Measurements from ENCODE around the gene MED25.
"Not testable (repeated sequence)": the region's sequence is repeated elsewhere in the genome, so short reads cannot be mapped to it uniquely, and the experiment has no call there.

Gene MED25

DNA sequence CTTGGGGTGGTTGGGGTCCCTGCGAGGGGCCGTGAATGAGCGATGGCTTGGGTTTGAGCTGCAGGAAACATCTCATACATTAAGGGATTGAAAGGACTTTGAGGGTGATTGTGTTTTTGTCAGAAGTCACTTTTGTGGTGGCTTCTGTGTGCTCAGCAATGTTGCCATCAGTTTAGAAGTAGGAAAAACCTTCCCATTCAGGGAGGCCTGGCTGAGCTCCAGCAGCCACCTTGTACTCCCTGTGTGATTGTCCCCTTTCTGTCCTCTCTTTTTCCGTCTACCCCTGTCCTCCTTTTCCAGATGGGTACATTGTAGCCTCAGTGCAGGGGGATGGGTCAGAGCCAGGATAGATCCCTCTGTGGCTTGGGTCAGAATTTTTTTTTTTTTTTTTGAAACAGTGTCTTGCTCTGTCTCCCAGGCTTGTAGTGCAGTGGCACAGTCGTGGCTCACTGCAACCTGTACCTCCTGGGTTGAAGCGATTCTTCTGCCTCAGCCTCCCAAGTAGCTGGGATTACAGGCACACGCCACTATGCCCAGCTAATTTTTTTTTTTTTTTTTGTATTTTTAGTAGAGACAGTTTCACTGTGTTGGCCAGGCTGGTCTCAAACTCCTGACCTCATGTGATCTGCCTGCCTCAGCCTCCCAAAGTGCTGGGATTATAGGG lies 1.5 kb downstream of the MED25 start:
- not testable (repeated sequence) for DNase-seq

DNA sequence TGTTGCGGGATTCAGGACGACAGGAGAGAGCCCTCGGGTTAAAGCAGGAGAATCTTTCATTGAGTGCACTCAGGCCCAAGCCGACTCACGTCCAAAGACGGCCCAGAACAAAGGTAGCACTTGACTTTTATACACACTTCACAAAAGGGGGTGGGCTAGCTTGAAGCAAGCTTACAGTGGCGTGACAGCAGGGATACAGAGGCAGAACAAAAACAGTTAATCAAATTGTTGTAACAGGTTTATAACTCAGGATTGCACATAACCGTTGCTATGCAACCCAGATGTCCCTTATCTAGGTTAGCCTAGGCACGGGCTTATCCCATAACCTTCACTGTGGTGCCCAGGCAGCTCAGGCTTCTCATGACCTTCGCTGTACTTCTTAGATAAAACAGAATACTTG lies 2.0 kb downstream of the MED25 start:
- no peak for DNase-seq

DNA sequence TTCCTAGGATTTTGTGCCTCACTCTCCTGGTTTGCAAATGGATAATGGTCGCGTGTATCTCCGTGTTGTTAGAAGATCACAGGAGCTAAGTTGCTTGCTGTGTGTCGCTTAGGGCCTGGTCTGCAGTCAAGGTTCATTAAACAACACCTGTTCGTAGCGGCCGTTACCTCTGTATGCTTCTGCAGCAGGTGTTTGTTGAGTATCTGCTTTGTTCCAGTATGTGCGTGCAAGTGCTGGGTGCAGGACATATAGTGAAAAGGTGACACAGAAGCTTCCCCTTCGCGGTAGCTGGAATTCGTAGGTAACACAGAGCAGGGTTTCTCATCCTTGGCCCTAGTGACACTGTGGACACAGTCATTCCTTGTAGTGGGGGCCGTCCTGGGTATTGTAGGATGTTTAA lies 5.4 kb downstream of the MED25 start:
- DNase-seq: peak; percentile 81

DNA sequence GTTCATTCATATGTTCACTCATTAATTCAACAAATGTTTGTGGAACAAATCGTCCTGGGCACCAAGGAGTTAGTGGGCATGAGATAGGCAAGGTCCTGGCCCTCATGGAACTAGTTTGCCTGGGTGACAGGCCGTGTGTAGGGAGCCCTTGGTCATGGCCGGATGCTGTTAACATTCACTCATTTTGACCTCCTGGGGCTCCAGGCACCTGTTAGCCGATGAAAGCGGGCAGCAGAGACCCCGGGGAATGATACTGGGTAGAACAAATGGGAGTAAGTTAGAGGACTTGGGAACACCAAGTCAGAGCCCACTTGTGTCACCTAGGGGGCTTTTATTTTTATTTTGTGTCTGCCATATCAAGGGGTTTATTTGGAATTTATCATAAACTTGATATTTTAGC lies 6.6 kb downstream of the MED25 start:
- no peak for DNase-seq

DNA sequence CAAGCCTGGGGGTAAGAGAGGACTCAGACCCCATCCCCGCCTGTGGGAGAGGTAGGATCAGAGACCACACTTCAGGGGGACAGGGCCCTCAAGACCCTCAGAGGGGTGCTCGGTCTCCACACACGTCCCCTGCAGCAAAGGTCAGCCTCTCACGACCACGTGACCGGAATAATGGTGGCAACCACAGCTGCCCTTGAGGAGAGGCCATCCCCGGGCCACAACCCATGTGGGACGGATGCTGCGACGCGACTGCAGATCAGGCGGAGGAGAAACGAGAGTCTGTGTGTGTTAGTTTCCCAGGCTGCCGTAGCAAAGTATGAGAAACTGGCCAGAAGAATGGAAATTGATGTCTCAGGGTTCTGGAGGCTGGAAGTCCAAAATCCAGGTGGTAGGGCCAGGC lies 8.9 kb downstream of the MED25 start:
- DNase-seq: no peak

DNA sequence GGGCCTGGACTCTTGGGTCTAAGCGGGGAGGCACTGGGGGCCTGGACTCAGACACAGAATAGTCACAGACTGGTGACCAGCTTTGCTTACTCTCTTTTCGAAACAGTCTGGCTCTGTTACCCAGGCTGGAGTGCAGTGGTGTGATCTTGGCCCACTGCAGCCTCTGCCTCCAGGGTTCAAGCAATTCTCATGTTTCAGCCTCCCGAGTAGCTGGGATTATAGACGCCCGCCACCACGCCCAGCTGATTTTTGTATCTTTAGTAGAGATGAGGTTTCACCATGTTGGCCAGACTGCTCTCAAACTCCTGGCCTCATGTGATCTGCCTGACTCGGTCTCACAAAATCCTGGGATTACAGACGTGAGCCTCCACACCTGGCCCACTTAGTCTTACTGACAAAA lies 11.1 kb downstream of the MED25 start:
- no peak for DNase-seq

DNA sequence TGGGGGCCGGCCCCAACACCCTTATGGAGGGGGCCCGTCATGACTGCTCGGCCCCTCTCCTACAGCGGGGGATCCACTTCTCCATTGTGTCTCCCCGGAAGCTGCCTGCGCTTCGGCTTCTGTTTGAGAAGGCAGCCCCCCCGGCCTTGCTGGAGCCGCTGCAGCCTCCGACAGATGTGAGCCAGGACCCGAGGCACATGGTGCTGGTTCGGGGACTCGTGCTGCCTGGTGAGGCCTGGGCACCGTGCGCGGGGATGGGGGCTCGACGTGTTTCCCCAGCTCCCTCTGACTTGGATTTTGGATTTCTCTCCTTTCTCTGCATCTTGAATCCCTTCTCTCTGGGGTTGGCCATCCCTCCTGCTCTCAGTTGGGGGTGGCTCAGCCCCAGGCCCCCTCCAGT lies 11.6 kb downstream of the MED25 start:
- no peak for DNase-seq

DNA sequence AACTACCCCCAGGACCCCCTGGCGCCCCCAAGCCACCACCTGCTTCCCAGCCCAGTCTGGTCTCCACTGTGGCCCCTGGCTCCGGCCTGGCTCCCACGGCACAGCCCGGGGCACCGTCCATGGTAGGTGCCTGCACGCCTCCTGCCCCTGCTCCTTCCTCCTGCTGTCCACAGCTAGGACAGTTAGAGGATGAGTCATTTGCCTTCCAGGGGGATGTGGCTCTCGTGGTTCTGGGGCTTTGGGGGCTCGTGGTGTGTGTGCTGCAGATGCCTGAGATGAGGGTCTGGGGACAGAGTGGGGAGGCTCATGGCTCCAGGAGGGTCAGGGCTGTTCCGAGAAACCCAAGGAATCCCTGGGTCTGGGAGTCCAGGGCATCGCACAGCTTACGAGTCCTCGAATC lies 12.7 kb downstream of the MED25 start:
- no peak for DNase-seq

DNA sequence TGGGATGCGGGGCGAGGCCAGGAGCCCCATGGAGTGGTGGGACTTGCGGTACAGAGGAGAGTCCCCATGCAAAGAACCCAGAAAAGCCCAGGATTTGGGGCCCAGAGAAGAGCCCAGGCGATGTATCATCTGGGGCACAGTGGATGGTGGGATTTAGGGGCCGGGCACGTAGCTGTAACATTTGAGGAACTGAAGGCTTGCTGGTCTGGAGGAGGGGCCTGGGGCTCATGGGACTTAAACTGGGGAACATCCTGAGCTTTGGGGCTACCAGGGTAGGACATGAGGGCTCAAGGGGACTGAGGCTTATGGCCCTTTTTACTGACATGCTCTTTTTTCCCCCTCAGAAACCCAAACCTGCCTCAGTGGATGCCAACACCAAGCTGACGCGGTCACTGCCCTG lies 13.5 kb downstream of the MED25 start:
- no peak for DNase-seq

DNA sequence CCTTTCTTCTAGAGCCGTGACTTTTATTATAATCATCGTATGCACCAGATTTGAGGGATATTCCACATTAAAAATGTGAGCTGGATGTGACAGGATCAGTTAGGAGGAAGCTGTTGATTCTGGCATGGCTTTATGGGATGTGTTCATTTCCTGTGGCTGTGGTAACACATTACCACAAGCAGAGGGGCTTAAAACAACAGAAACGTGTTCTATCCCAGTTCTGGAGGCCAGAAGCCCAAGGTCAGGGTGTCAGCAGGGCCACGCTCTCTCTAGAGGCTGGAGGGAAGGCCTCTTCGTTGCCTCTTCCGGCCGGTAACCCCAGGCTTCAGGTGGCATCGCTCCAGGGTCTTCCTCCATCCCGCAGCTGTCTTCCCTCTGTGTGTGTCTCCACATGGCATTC lies 14.5 kb downstream of the MED25 start:
- DNase-seq: no peak

DNA sequence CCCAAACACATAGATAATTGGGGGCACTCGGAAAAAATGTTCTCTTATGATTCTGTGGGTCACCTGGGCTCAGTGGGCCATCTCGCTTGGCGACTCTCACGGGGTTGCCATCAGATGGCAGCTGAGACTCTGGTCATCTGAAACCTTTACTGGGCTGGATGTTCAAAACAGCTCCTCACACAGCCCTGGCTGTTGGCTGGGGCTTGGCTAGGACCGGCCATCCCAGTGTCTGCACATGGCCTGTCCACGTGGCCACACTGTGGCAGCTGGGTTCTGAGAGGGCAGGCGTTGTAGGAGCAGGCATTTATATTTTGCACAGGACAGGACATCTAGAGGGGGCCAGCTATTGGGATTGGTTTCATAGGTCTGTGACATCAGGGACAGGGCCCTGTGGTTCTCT lies 15.5 kb downstream of the MED25 start:
- DNase-seq: no peak

DNA sequence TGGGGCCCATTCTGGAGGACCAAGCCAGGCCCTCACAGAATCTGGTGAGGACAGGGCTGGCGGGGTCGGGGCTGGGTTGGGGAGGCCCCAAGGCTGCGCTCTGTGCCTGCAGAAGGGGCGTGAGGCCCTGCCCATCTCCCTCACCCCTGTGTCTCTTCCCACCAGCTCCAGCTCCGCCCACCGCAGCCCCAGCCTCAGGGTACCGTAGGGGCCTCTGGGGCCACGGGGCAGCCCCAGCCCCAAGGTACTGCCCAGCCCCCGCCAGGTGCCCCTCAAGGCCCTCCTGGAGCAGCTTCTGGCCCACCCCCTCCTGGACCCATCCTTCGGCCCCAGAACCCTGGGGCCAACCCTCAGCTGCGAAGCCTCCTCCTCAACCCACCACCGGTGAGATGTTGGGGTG lies 17.5 kb downstream of the MED25 start:
- no peak for DNase-seq

DNA sequence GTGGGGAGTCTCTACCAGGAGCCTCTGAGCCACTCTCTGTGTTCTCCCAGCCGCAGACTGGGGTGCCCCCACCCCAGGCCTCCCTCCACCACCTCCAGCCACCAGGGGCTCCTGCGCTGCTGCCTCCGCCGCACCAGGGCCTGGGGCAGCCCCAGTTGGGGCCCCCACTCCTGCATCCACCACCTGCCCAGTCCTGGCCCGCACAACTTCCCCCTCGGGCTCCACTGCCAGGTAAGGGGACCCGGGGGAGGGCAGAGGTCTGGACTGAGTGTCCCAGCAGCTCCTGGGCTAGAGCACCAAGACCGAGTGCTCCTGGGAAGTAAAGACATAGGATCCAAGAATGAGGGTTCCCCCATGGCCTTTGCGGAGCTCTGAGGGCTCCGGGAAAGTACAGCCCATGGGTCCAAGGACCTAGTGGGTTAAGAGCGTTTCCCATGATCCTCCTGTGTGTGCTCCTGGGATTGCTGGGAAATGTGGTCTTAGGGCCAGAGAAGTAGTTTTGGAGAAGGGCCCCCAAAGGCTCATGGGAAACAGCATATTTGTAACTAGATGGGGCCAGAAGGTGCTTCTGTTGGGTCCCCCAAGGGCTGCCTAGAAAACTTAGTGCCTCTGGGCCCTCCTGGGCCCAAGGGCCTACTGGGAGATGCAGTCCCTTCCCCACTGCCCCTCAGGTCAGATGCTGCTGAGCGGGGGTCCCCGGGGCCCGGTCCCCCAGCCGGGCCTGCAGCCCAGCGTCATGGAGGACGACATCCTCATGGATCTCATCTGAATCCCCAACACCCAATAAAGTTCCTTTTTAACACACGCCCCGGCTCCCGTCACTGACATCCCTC lies 18.3 kb downstream of the MED25 start:
- DNase-seq: no peak

DNA sequence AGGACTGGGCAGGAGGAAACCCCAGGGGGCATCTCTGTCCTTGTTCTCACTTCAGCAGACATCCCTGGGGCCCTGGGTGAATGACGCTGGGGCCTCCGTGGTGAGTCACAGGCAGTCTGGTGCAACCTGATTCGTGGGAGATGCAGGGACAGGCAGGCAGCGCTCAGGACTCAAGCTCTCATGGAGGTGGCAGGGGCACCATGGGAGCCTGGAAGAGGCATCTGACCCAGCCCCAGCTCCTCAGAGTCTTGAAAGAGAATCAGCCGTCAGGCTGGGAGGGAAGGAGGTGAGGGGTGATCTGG lies 18.9 kb downstream of the MED25 start:
- DNase-seq: no peak

DNA sequence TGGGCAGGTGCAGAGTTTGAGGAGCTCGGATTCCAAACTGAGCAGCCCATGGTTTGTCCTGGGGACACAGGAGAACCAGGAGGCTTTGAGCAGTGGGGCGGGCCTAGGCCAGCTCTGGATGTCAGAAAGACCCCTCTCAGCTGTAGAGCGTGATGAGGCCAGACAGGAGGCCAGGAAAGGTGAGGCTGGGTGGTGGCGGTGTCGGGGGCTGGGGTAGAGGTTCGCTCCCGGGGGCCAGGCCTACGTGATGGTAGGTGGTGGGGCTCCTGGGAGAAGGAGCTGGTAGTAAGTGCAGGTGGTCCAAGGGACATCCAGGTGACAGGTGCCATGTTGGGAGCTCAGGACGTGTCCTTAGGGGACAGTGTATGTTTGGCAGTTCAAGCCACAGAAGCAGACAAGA lies 19.3 kb downstream of the MED25 start:
- no peak for DNase-seq

DNA sequence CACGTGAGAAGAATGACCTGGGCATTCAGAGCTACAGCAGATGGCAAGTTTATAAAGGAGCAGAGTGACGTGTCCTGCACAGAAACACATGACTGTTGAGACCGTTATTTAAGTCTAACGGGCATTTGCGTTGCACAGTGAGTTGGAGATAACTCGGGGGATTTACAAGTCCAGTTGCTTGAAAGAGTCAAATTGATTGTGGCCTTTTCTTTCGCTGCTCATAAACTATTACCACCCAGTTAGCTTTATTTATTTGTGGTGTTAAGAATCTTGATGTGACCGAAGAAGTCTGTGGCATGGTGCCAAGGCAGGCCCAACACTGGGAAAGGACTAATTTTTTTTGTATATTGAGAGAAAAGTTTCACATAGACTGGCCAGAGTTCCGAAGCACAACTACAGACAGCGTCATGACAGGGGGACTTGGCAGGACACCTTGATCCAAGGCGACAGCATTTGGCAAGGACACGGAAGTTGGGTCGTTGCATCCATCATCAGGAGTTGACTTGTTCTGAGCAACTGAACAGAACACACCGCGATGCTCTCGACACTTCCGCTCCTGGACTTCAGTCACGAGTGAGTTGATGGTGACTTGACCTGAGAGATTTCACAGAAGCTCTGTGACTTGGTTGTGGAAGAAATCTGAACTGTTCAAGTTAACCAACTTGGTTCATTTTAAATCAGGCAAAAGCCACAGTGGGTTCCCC lies 20.9 kb downstream of the MED25 start:
- DNase-seq: no peak

DNA sequence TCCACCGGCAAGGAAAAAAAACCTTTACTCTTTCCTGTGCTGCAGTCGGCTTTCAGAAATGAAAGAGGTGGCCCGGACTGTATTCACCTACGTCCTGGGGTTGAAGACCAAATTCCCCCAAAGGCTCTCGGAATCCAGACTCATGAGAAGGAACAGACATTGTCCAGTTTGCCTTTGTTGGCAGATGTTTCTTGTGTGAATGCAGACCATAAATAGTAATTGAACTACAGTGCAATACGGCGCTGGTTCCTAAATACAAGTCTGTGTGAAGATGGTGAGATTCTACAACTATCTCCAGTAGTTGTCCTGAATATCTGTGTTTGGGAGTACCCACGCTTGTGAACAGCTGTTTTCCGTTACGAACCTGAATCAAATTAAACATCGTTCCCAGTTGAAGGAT lies 21.6 kb downstream of the MED25 start:
- no peak for DNase-seq

DNA sequence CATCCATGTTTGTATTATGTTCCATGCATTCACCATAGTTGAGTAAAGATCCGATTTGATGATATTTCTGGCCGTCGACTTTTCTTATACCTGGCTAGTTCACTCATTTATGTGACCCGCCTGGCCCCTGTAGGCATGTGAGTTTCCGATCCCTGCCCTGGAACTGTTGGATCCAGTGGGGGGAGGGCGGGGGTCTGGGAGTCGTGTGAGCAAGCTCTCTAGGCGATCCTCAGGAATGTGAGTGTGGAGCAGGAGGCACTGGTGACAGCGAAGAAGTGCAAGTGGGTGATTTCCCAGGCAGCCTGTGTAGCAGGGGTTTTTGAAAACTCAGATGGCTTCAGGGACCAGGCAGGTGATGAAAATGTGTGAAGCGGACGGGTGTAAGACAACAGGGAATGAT lies 22.2 kb downstream of the MED25 start:
- DNase-seq: no peak

DNA sequence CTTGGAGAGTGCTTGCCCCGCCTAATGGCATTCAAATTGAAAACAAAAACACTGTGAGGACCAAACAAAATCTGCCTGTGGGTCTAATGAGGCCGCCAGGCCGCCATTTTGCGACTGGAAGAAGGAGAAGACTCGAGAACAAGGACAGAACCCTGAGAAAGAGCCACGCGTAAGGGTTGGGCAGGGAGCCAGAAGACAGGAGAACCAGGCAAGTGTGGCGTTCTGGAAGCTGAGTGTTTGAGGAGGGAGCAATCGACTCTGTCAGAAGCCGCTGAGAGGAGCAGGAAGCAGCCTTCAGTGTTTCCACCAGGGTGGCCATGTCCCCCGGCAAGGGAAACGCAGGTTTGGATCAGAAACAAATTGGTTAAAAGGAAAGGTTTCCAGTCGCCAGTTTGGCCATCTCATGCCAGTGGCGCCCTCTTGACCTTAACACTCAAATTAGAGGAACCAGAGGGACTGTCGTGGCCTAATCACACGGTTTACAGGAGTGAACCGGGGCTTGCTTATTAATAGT lies 22.7 kb downstream of the MED25 start:
- DNase-seq: no peak

DNA sequence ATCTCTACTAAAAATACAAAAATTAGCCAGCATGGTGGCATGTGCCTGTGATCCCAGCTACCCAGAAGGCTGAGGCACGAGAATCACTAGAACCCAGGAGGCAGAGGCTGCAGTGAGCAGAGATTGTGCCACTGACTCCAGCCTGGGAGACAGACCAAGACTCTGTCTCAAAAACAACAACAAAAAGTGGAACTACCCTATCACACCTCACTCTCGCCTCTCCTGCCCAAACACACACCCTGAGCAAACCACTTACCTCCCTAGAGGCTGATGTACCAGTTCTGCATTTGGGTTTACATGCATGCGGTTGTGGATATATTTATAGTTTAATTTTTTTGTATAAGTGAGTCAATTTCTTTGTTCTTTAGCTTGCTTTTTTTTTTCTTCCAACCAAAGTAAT lies 25.2 kb downstream of the MED25 start:
- DNase-seq: no peak

DNA sequence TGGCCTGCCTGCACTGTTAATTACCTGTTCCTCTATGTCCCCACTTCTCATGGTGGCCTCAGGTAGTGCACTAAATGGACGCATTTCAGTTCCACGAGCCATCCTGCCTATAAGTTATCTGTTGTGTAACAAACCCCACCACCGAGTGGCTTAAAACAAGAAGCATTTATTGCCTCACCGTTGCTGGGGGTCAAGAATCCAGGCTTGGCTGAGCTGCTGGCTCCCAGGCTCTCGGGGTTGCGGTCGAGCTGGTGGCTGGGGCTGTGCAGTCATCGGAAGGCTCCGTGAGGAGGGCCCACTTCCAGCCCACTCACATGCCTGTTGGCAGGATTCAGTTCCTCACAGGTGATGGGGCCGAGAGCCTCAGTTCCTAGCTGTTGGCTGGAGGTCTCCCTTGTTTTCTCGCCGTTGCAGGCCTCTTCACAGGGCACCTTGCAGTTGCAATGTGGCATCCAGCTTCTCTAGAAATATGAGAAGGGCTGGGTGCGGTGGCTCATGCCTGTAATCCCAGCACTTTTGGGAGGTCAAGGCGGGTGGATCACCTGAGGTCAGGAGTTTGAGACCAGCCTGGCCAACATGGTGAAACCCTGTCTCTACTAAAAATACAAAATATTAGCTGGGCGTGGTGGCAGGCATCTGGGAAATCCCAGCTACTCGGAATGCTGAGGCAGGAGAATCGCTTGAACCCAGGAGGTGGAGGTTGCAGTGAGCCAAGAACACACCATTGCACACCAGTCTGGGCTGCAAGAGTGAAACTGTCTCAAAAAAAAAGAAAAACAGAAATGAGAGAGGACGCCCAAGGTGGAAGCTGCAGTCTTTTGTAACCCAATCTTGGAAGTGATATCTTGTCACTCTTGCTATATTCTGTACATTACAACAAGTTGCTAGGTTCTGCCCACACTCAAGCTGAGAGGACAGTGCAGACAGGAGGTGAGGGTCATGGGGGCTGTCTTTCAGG lies 26.3 kb downstream of the MED25 start:
- no peak for DNase-seq

DNA sequence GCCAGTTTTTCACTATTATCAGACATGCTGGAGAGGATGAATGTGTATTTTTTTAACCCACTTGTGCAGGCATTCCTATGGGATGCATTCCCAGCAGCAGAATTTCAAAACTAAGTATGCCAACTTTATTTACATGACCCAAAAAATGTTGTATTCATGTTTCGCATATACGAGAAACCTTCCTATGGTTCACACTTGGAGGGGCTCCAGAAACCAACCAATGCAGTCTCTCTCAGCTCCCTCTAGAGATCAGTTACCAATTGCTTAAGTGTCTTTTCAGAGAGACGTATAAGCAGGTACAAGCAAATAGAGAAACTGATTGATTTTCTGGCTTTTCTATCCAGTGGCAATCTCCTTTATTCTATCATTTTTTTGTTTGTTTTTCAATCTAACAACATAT lies 27.3 kb downstream of the MED25 start:
- no peak for DNase-seq

DNA sequence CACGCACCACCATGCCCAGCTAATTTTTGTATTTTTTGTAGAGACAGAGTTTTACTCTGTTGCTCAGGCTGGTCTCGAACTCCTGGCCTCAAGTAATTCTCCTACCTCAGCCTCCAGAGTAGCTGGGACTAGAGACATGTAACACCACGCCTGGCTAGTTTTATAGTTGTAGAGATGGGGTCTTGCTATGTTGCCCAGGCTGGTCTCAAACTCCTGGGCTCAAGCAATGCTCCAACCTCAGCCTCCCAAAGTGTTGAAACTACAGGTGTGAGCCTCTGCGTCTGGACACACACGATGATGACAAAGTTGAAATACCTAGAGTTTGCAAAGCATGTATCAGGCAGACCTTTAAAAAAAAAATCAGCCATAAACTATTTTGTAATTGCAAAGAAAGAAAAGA lies 28.3 kb downstream of the MED25 start:
- DNase-seq: no peak

Data from NCI-H1436 (cell line).